B cell (primary cell): ENCODE measurements around the gene EVL. TPM values are rescaled to one million over a fixed set of nuclear protein-coding genes. Genes with fewer than 3 reads are reported as not detected.
A peak's percentile ranks its signal among the peaks of the same experiment; 100 is the strongest.

ENCODE experiments used
- ATAC-seq: fragments of 200-7000 bp; cut with Tn5 transposase; one replicate; pipeline ENCODE4 v1.10.0; 2021; ENCODE audit warnings: low read depth, mild to moderate bottlenecking, moderate number of reproducible peaks, moderate library complexity
- CTCF ChIA-PET: fragments of 350-600 bp; sonication (Branson Sonifier 250); formaldehyde crosslinking; loops from one replicate; lab custom pipeline; 2021; ENCODE audit warnings: antibody characterized with exemption, inconsistent platforms; lab: Charles Lee
- POLR2A ChIA-PET: fragments of 350-600 bp; sonication (Branson Sonifier 250); formaldehyde crosslinking; loops from one replicate; lab custom pipeline; 2021; ENCODE audit warnings: antibody characterized with exemption; lab: Charles Lee
- DNase-seq: peaks from one replicate; pipeline ENCODE4 v3.0.0; 2013
- H2AFZ ChIP-seq: 2 replicates; pipeline ENCODE4 v1.6.1; 2012; ENCODE audit warnings: mild to moderate bottlenecking, low read depth, low read length; ENCODE audit not compliant: insufficient read depth, poor library complexity, severe bottlenecking
- H3K27ac ChIP-seq, 2 donors: 1 replicate in 1 of 2; 2 replicates in 1 of 2; pipeline ENCODE4 v1.5.1; 2012 to 2013; ENCODE audit warnings: low read length in 2 of 2, mild to moderate bottlenecking in 2 of 2, moderate library complexity in 1 of 2
- H3K27me3 ChIP-seq, 4 experiments: fragments of 200-600 bp in 1 of 4; sonication (generic) in 1 of 4; replicated peaks in 1 of 4; 1 replicate in 2 of 4; 2 replicates in 2 of 4; pipeline versions ENCODE4 v1.6.1 to v1.7.0; 2013 to 2016; ENCODE audit warnings: low read length in 3 of 4, mild to moderate bottlenecking in 2 of 4, mixed read lengths in 1 of 4, moderate library complexity in 1 of 4; ENCODE audit not compliant: insufficient read depth in 4 of 4, control insufficient read depth in 3 of 4; ENCODE audit errors: control extremely low read depth in 1 of 4
- H3K36me3 ChIP-seq, 2 experiments: replicated peaks in 1 of 2; 1 replicate in 1 of 2; 2 replicates in 1 of 2; pipeline versions ENCODE4 v1.6.1 to v1.7.1; 2013; ENCODE audit warnings: low read length in 1 of 2; ENCODE audit not compliant: insufficient read depth in 2 of 2, control insufficient read depth in 1 of 2; ENCODE audit errors: control extremely low read depth in 1 of 2, extremely low read depth in 1 of 2
- H3K4me1 ChIP-seq, 2 donors: fragments of 200-600 bp in 1 of 2; sonication (generic) in 1 of 2; 1 replicate in 1 of 2; 2 replicates in 1 of 2; pipeline versions ENCODE4 v1.5.1 to v1.6.1; 2013 to 2017; ENCODE audit warnings: low read length in 2 of 2; ENCODE audit not compliant: control insufficient read depth in 2 of 2, insufficient read depth in 2 of 2
- H3K4me2 ChIP-seq: replicated peaks from 2 replicates; pipeline ENCODE3; 2012; ENCODE audit warnings: mild to moderate bottlenecking, low read depth, low read length; ENCODE audit not compliant: poor library complexity, severe bottlenecking
- H3K4me3 ChIP-seq, 5 experiments: fragments of 200-600 bp in 1 of 5; sonication (generic) in 1 of 5; 1 replicate in 3 of 5; 2 replicates in 2 of 5; pipeline versions ENCODE4 v1.5.1 to v1.7.0; 2011 to 2016; ENCODE audit warnings: low read length in 4 of 5, mild to moderate bottlenecking in 4 of 5, low read depth in 2 of 5, control low read depth in 1 of 5, moderate library complexity in 1 of 5; ENCODE audit not compliant: insufficient read depth in 1 of 5; ENCODE audit errors: control extremely low read depth in 1 of 5, extremely low read depth in 1 of 5
- H3K79me2 ChIP-seq: fragments of 200-600 bp; sonication (generic); one replicate; pipeline ENCODE4 v1.6.0; 2016; ENCODE audit warnings: low read length; ENCODE audit not compliant: control insufficient read depth, insufficient read depth
- H3K9ac ChIP-seq: fragments of 200-600 bp; sonication (generic); 2 replicates; pipeline ENCODE4 v1.6.1; 2017; ENCODE audit warnings: mild to moderate bottlenecking, low read length, moderate library complexity
- H3K9me3 ChIP-seq, 3 donors: one replicate each; pipeline versions ENCODE4 v1.6.1 to v1.7.1; 2013; ENCODE audit warnings: low read length in 2 of 3; ENCODE audit not compliant: control insufficient read depth in 2 of 3, insufficient read depth in 1 of 3; ENCODE audit errors: control extremely low read depth in 1 of 3
- H4K20me1 ChIP-seq: 2 replicates; pipeline ENCODE4 v1.6.0; 2012; ENCODE audit warnings: mild to moderate bottlenecking, low read length; ENCODE audit not compliant: insufficient read depth, control insufficient read depth, poor library complexity, severe bottlenecking
- H3K27ac Mint-ChIP-seq: one replicate; pipeline ENCODE4 v1.8.0; 2021; ENCODE audit warnings: mixed read lengths
- H3K27me3 Mint-ChIP-seq: one replicate; pipeline ENCODE4 v1.8.0; 2021; ENCODE audit warnings: mixed read lengths
- H3K4me1 Mint-ChIP-seq: one replicate; pipeline ENCODE4 v1.8.0; 2021; ENCODE audit warnings: mixed read lengths
- H3K4me3 Mint-ChIP-seq: one replicate; pipeline ENCODE4 v1.8.0; 2021; ENCODE audit warnings: mixed read lengths
- H3K9me3 Mint-ChIP-seq: one replicate; pipeline ENCODE4 v1.8.0; 2022; ENCODE audit warnings: mixed read lengths; ENCODE audit not compliant: insufficient read depth
- EZH2 ChIP-seq: IDR thresholded peaks from 2 replicates; pipeline ENCODE4 v1.6.1; 2012; ENCODE audit warnings: borderline replicate concordance, low read depth, mild to moderate bottlenecking, moderate library complexity, low read length; ENCODE audit not compliant: insufficient read depth, poor library complexity, severe bottlenecking
- WGBS: methylation state at CpG from one replicate; pipeline ENCODE4 v1.1.5; 2013; ENCODE audit warnings: missing lambda C conversion rate; ENCODE audit not compliant: insufficient coverage; 5-methylcytosine and 5-hydroxymethylcytosine counted together
- intact Hi-C: fragments of 100-400 bp; cut with micrococcal nuclease; formaldehyde crosslinking; loops from one replicate; pipeline ENCODE4 v1.10.0; 2022
- polyA plus RNA-seq: library from polyadenylated mRNA; depleted of rRNA; stranded (reverse); fragments of >200 nt; gene quantifications from 2 replicates; pipeline ENCODE4 v1.2.3, GENCODE V29; 2012
- total RNA-seq, 2 donors: library from RNA; stranded (reverse); fragments of 120-200 nt in 1 of 2; gene quantifications; 1 replicate in 1 of 2; 2 replicates in 1 of 2; pipeline versions ENCODE4 v1.2.3 to v1.2.4, GENCODE V29; 2013 to 2022
- TF ChIP-seq, protein P1 (sequence below): fragments of 200-600 bp; IDR thresholded peaks from one replicate; pipeline ENCODE4 v1.8.0; 2022; ENCODE audit warnings: antibody characterized with exemption, mild to moderate bottlenecking

EVL gene
- total and polyA plus RNA-seq, 2 donors (not counting 1 experiment from before 2014, with no cell fraction given) = 486 to 892 TPM

DNA sequence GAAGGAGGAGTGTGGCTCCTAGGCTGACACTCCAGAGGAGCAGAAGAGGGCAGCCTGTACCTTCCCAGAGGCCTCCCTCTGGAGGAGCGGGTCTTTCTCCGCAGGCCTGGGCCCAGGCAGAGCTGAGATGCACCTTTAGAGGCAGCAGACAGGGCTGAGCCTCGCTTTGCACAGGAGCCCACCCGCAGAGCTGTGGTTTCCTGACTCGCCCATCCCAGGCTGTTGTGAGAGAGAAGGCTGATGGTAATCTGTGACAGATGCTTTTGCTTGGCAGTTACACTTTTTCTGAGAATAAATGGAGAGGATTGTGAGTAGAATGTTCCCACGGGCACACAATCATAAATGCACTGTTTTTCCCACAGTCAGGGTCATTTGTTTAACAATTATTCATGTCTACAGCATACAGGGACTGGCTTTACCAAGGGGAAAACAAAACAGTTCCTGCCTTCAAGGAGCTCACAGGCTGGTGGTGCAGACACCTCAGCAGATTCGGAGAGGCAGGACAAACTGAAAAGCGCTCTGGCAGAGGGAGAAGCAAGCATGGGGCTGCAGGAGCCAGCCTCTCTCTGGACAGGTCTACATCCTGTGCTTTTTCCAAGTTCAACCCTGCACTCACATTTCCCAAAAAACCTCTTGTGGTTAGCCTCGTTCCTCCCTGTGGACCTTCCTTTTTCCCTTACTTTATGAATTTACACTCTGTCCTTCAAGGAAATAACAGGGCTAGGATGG lies 13.9 kb downstream of the EVL start:
- Histone ChIP-seq H3K27me3 (no peaks in the 10 kb centered on the region), H3K9ac (peak overlapping the region; percentile 14), H2AFZ (no peak overlapping the region), H3K79me2 (peaks cover 100% of the 10 kb centered on the region), H3K36me3 (peaks cover 0 to 70% of the 10 kb centered on the region in 2 experiments), H4K20me1 (peaks cover 98% of the 10 kb centered on the region), H3K9me3 (no peaks in the 10 kb centered on the region), H3K4me3 (no peak overlapping the region), H3K4me1 (peaks cover 82 to 84% of the 10 kb centered on the region in 2 donors), H3K4me2 (peak overlapping the region; percentile 57), H3K27ac (peak overlapping the region in 1 of 2 donors; percentile 65)
- intact Hi-C loops = loop anchor here (1.0 to 2.0 kb wide), 2 partner anchors 14 to 25 kb away; partner anchors contain the start of gene EVL
- H3K4me3 Mint-ChIP-seq = peak overlapping the region; percentile 68
- no peak for TF ChIP-seq EZH2
- TF ChIP-seq, protein P1, sequence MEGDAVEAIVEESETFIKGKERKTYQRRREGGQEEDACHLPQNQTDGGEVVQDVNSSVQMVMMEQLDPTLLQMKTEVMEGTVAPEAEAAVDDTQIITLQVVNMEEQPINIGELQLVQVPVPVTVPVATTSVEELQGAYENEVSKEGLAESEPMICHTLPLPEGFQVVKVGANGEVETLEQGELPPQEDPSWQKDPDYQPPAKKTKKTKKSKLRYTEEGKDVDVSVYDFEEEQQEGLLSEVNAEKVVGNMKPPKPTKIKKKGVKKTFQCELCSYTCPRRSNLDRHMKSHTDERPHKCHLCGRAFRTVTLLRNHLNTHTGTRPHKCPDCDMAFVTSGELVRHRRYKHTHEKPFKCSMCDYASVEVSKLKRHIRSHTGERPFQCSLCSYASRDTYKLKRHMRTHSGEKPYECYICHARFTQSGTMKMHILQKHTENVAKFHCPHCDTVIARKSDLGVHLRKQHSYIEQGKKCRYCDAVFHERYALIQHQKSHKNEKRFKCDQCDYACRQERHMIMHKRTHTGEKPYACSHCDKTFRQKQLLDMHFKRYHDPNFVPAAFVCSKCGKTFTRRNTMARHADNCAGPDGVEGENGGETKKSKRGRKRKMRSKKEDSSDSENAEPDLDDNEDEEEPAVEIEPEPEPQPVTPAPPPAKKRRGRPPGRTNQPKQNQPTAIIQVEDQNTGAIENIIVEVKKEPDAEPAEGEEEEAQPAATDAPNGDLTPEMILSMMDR = no peak
- peaks cover 85% of the 10 kb centered on the region for H3K4me1 Mint-ChIP-seq
- peak overlapping the region; percentile 85 for H3K27ac Mint-ChIP-seq
- peak; percentile 27 for DNase-seq
- CTCF ChIA-PET = interaction anchor here (0.7 to 9.1 kb wide), 7 partner anchors 10 to 98 kb away, joined by 3 to 77 read pairs (median 4); partner anchors contain the start of gene EVL
- H3K27me3 Mint-ChIP-seq = no peaks in the 10 kb centered on the region
- 22% methylated on average over 9 of the region's 9 CpGs for WGBS
- no peaks in the 10 kb centered on the region for H3K9me3 Mint-ChIP-seq
- POLR2A ChIA-PET = interaction anchor here (0.5 to 0.7 kb wide), 2 partner anchors 20 to 27 kb away, joined by 3 to 10 read pairs; no protein-coding TSS in a partner anchor
- ATAC-seq = peak; percentile 44

DNA sequence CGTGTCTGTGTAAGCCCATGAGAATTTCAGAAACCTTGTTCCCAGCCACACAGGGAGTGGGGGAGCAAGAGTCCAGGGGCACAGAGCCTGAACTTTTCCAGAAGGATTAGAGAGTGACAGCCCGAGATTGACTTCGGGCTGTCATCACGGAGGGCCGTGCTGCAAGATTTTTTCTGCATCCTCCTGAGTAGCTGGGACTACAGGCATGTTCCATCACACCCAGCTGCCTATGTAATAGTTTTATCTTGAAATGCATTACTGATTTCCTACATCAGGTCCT lies 14.4 kb downstream of the EVL start:
- ChIA-PET POLR2A (interaction anchor here (0.7 kb wide), 1 partner anchor 26 kb away, joined by 3 read pairs; no protein-coding TSS in a partner anchor), CTCF (interaction anchor here (1.3 to 9.1 kb wide), 4 partner anchors 10 to 99 kb away, joined by 4 to 77 read pairs (median 24); partner anchors contain the start of gene EVL)
- Mint-ChIP-seq H3K27ac (peak overlapping the region; percentile 85), H3K27me3 (no peaks in the 10 kb centered on the region), H3K4me1 (peaks cover 80% of the 10 kb centered on the region), H3K9me3 (no peaks in the 10 kb centered on the region), H3K4me3 (peak overlapping the region; percentile 68)
- peak overlapping the region in 1 of 2 donors; percentile 65 for H3K27ac ChIP-seq
- peaks cover 100% of the 10 kb centered on the region for H3K79me2 ChIP-seq
- H3K4me1 ChIP-seq = peaks cover 77 to 78% of the 10 kb centered on the region in 2 donors
- no peak for TF ChIP-seq EZH2
- TF ChIP-seq, protein P1 = no peak
- peak overlapping the region; percentile 57 for H3K4me2 ChIP-seq
- H2AFZ ChIP-seq = no peak overlapping the region
- no peaks in the 10 kb centered on the region for H3K9me3 ChIP-seq
- DNase-seq = no peak
- H4K20me1 ChIP-seq = peaks cover 98% of the 10 kb centered on the region
- H3K36me3 ChIP-seq = peaks cover 0 to 70% of the 10 kb centered on the region in 2 experiments
- intact Hi-C loops = loop anchor here (1.0 to 2.0 kb wide), 2 partner anchors 15 to 25 kb away; partner anchors contain the start of gene EVL
- no peak for ATAC-seq
- H3K4me3 ChIP-seq = no peak overlapping the region
- 94% methylated on average over 3 of the region's 5 CpGs for WGBS
- peak overlapping the region; percentile 14 for H3K9ac ChIP-seq
- H3K27me3 ChIP-seq = no peaks in the 10 kb centered on the region
